Upper lobe of right lung (tissue), 1 donor: ENCODE data around the gene ZNF414. TPM values are rescaled to one million over a fixed set of nuclear protein-coding genes. Genes with fewer than 3 reads are reported as not detected.

ENCODE experiments used
- ATAC-seq: fragments of 200-7000 bp; cut with Tn5 transposase; one replicate; pipeline ENCODE4 v1.9.1; 2020; ENCODE audit warnings: mild to moderate bottlenecking, moderate library complexity
- DNase-seq: peaks from one replicate; pipeline ENCODE4 v3.0.0-alpha.2; 2020
- H3K27ac ChIP-seq: fragments of 200-600 bp; one replicate; pipeline ENCODE4 v1.8.0; 2022
- H3K27me3 ChIP-seq: fragments of 200-600 bp; one replicate; pipeline ENCODE4 v1.8.0; 2022; ENCODE audit warnings: mild to moderate bottlenecking
- H3K36me3 ChIP-seq: fragments of 200-600 bp; one replicate; pipeline ENCODE4 v1.8.0; 2022
- H3K4me1 ChIP-seq: fragments of 200-600 bp; one replicate; pipeline ENCODE4 v1.8.0; 2022
- H3K4me3 ChIP-seq: fragments of 200-600 bp; one replicate; pipeline ENCODE4 v1.8.0; 2022; ENCODE audit warnings: mild to moderate bottlenecking
- H3K9me3 ChIP-seq: fragments of 200-600 bp; one replicate; pipeline ENCODE4 v1.8.0; 2022
- intact Hi-C: fragments of 100-400 bp; cut with DNase I; formaldehyde crosslinking; loops from one replicate; pipeline ENCODE4 v1.11.0; 2022
- total RNA-seq: library from RNA; stranded (reverse); fragmentation: NEBNext Ultra II Directional; extraction: Animal tissue kit (Norgen Biotek cat#: 25700); gene quantifications from one replicate; pipeline ENCODE4 v1.2.1, GENCODE V29; 2021
- TF ChIP-seq, protein P1 (sequence below): fragments of 200-600 bp; IDR thresholded peaks from one replicate; pipeline ENCODE4 v1.8.0; 2022; ENCODE audit warnings: antibody characterized with exemption
- donor health status: DM: no; HTN: yes; CAD: no; lungs with severe emphysema.

Gene ZNF414
- total RNA-seq, 1 donor from 2014 or later = 23.4 TPM

DNA sequence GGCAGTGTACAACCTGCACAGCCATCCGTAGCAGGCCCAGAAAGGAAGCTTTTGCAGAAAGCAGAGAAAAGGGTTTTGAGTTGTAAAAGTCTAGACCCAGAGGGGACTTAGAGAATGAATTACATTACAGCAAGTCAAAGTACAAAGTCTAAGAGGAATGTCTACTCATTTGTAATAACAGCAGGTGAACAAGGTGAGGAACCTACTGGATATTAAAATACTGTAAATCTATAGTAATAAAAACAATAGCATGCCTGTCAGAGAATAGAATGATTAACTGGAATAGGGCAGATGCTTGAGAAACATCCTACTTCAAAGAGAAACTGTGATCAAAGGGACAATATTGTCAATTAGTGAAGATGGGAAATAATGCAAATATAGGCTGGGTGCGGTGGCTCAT is 18.3 kb upstream of the ZNF414 start:
- TF ChIP-seq, protein P1, sequence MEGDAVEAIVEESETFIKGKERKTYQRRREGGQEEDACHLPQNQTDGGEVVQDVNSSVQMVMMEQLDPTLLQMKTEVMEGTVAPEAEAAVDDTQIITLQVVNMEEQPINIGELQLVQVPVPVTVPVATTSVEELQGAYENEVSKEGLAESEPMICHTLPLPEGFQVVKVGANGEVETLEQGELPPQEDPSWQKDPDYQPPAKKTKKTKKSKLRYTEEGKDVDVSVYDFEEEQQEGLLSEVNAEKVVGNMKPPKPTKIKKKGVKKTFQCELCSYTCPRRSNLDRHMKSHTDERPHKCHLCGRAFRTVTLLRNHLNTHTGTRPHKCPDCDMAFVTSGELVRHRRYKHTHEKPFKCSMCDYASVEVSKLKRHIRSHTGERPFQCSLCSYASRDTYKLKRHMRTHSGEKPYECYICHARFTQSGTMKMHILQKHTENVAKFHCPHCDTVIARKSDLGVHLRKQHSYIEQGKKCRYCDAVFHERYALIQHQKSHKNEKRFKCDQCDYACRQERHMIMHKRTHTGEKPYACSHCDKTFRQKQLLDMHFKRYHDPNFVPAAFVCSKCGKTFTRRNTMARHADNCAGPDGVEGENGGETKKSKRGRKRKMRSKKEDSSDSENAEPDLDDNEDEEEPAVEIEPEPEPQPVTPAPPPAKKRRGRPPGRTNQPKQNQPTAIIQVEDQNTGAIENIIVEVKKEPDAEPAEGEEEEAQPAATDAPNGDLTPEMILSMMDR = no peak
- H3K9me3 ChIP-seq = no peaks in the 10 kb centered on the region
- H3K4me3 ChIP-seq = no peak overlapping the region
- ATAC-seq (no peak), DNase-seq (no peak)
- no peak overlapping the region for H3K27ac ChIP-seq
- H3K27me3 ChIP-seq = no peaks in the 10 kb centered on the region
- intact Hi-C loops = no loop called here
- H3K4me1 ChIP-seq = no peaks in the 10 kb centered on the region
- peaks cover 27% of the 10 kb centered on the region for H3K36me3 ChIP-seq

DNA sequence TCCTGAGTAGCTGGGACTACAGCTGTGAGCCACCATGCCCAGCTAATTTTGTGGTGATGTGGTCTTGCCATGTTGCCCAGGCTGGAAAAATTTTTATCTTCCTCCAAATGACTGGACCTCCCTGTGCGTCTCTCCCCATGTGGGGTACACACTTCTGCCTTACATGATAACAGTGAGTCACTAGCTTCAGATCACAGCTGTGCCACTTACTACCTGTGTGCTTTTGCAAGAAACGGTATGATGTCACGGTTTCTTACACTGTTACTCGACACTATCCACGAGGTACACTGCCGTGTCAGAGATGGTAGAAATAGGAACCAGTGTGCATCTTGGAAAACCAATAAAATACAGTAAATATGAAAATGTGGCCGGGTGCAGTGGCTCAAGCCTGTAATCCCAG is 17.5 kb upstream of the ZNF414 start:
- Histone ChIP-seq H3K9me3 (no peaks in the 10 kb centered on the region), H3K4me1 (no peaks in the 10 kb centered on the region), H3K4me3 (no peak overlapping the region), H3K36me3 (peaks cover 29% of the 10 kb centered on the region), H3K27ac (no peak overlapping the region), H3K27me3 (no peaks in the 10 kb centered on the region)
- DNase-seq = no peak
- ATAC-seq = no peak
- intact Hi-C loops = no loop called here
- TF ChIP-seq, protein P1 = no peak

DNA sequence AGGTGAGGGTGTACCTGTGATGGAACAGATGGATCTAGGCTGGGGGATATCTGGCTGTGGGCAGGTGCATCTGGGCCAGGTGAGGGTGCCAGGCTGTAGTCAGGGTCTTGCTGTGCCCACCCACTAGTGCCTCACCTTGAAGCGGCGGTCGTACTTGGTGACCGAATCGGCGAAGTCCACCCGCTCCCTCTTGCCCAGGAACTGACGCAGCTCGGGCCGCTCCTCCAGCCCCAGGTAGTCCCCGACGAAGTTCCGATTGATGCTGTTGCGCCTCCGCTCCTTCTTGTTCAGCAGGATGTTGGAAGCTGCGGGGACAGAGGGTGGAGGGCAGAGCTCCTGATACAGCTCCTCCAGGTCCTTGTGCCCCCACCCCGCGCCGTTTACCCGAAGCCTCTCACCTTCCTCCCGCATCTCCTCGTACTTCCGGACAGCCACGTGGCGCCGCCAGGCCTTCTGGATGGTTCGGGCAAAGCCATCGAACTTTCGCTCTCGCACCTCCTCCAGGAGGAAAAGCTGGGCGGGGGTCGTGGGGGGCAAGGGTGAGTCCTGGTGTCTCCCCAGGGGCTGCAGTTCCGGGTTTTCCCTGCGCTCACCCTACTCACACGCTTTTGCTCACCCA is 16.2 kb upstream of the ZNF414 start:
- H3K4me1 ChIP-seq = no peaks in the 10 kb centered on the region

DNA sequence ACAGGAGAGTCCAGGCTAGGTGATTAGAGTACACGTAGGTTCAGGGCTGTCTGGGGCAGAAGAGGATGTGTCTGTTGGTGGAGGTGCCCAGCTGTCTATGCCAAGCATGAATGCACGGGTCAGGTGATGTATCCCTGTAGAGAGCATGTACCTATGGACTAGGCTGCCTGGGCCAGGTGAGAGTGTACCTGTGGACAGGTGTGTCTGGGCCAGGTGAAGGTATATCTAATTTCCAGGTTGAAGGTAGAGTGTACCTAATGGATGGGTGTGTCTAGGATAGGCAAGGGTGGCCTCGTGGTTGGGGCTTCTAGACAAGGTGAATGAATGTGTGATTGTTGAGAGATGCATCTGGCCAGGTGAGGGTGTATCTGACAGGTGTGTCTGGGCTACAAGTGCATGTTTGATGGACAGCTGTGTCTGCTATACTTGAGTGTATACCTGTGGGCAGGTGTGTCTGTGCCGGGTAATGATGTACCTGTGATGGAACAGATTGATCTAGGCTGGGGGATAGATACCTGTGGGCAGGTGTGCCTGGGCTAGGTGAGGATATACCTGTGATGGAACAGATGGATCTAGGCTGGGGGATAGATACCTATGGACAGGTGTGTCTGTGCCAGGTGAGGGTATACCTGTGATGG is 15.5 kb upstream of the ZNF414 start:
- Histone ChIP-seq H3K27ac (no peak overlapping the region), H3K4me1 (no peaks in the 10 kb centered on the region), H3K9me3 (no peaks in the 10 kb centered on the region), H3K36me3 (peaks cover 29% of the 10 kb centered on the region), H3K4me3 (no peak overlapping the region), H3K27me3 (no peaks in the 10 kb centered on the region)
- DNase-seq = no peak
- intact Hi-C loops = no loop called here
- TF ChIP-seq, protein P1 = no peak
- no peak for ATAC-seq

More for the DNA sequence above, 16.2 kb upstream of the ZNF414 start:
- DNase-seq (no peak), ATAC-seq (no peak)
- peaks cover 29% of the 10 kb centered on the region for H3K36me3 ChIP-seq
- H3K27me3 ChIP-seq = no peaks in the 10 kb centered on the region
- intact Hi-C loops = no loop called here
- H3K4me3 ChIP-seq = no peak overlapping the region
- TF ChIP-seq, protein P1 = no peak
- no peak overlapping the region for H3K27ac ChIP-seq
- no peaks in the 10 kb centered on the region for H3K9me3 ChIP-seq

DNA sequence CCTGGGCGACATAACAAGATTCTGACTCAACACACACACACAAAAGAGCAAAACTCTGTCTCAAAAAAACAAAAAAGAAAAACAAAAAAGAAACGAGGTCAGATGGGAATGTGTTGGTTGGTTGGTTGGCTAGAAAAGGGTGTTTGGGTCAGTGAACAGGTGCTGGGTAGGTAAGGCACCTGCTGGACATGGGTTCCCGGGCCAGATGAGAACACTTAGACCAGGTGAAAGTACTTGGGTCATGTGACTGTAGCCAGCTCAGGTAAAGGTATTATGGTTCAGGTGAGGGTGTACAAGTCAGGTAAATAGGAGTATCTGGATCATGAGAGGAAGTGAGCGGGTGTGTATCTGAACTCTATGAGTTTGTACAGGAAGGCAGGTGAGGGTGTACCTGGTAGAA is 14.5 kb upstream of the ZNF414 start:
- no peaks in the 10 kb centered on the region for H3K27me3 ChIP-seq
- intact Hi-C loops = no loop called here
- DNase-seq (no peak), ATAC-seq (no peak)
- peaks cover 29% of the 10 kb centered on the region for H3K36me3 ChIP-seq
- H3K4me1 ChIP-seq = no peaks in the 10 kb centered on the region
- no peak overlapping the region for H3K4me3 ChIP-seq
- TF ChIP-seq, protein P1 = no peak
- no peak overlapping the region for H3K27ac ChIP-seq
- H3K9me3 ChIP-seq = no peaks in the 10 kb centered on the region
